Hematopoietic multipotent progenitor cell treated with erythropoietin and hydrocortisone succinate and interleukin-3 and kit ligand, for 15 days (in vitro differentiated cells): ENCODE data around the gene L1TD1.
"Not testable (repeated sequence)": the region's sequence is repeated elsewhere in the genome, so short reads cannot be mapped to it uniquely, and the experiment has no call there.

Source experiments
- DNase-seq: peaks from one replicate; pipeline ENCODE4 v3.0.0-alpha.2; 2015; ENCODE audit warnings: low spot score

The L1TD1 gene

DNA sequence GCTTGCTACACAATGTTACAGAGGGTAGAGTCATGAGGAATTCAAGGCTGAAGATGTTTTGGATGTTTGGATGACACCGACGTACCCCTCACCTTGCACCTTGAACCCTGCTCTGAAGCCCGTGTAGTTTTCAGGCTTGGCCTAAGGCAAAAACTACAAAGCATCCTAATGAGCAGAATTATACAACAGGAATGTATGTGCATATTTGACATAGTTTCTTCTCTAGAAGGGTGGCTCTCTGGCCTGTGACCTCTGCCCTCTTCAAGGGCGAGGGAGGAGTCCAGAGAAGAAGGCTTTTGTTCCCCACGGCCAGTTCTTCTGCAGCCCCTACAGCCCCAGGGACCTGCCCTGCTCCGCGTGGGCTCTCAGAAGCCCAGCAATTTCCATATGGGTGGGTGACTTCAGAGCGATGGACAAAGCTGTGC is 43.3 kb downstream of the L1TD1 start:
- no peak for DNase-seq

DNA sequence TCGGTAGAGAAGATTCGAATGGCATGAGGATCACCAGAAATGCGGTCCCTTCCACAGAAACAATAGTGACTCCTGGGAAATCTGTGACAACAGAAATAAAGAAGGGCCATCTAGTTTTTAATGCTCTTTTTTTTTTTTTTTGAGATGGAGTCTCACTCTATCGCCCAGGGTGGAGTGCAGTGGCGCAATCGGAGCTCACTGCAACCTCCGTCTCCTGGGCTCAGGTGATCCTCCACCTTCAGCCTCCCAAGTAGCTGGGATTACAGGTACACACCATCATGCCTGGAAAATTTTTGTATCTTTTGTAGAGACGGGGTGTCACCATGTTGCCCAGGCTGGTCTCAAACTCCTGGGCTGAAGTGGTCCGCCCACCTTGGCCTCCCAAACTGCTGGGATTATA is 43.9 kb downstream of the L1TD1 start:
- DNase-seq: no peak

DNA sequence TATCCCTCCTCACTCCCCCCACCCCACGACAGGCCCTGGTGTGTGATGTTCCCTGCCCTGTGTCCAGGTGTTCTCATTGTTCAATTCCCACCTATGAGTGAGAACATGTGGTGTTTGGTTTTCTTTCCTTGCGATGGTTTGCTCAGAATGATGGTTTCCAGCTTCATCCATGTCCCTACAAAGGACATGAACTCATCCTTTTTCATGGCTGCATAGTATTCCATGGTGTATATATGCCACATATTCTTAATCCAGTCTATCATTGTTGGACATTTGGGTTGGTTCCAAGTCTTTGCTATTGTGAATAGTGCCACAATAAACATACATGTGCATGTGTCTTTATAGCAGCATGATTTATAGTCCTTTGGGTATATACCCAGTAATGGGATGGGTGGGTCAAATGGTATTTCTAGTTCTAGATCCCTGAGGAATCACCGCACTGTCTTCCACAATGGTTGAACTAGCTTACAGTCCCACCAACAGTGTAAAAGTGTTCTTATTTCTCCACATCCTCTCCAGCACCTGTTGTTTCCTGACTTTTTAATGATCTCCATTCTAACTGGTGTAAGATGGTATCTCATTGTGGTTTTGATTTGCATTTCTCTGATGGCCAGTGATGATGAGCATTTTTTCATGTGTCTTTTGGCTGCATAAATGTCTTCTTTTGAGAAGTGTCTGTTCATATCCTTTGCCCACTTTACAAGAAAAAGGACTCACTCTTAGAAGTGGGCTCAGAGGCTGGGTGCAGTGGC is 45.2 kb downstream of the L1TD1 start:
- not testable (repeated sequence) for DNase-seq

DNA sequence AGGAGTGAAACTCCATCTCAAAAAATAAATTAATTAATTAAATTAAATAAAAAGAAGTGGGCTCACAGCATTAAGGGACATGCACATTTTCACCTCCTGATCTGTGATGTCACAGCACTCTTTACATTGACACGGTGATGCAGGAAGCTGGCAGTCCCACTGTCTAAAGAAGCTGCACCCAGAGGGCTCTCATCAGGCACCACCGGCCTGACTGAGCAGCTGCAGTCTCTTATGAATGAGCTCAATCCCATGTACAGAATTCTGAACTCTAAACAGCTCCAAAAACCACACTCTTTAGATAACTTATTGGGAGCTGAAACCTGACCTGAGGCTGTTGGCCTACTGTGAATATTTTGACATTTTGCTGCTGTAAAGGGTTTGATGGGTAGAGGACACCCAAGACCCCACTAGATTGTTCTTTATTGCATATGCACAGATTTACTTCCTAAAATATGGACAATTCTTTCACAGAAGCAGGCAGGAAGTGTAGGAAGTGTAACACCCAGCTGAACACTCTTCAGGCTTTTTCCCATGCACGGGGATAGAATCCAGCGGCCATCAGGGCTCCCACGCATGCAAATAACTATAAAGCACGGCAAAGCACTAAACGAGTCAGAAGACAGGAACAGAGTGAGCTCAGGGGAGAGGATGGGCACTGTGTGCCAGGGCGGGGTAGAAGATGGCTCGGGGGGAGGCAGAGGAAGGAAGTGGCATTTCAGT is 46.2 kb downstream of the L1TD1 start:
- no peak for DNase-seq

DNA sequence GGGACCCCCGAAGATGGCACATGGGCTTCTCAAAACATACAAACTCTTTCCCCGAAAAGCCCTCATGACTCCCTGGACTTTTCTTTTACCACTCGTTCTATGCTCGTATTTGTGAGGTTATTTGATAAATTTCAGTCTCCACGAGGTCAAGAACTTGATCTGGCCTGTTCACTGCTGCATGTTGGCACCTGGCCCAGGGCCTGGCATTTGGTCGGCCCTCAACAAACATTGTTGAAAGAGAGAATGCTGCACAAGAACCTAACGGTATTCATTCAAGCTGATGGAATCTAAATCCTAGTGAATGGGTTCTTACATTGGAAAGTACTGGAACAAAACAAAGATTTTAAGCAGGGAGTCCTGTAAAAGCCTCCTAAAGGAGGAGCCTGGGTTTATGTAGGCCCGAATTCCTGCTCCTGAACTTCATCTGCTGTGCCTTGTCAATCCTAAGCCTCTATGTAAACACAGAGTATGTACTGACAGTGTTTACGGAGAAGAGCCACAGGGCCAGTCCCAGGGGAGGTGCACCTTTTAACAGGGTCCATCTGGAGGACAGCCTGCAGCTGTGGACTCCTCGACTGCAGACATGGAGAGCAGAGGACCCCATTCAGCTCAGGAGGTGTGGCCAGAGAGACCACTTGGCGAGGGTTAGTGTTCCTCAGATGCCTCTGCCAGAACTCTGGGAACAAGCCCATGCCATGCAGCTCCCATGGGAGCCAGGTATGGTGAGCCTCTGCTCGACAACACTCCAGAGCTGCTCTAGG is 46.9 kb downstream of the L1TD1 start:
- DNase-seq: no peak

DNA sequence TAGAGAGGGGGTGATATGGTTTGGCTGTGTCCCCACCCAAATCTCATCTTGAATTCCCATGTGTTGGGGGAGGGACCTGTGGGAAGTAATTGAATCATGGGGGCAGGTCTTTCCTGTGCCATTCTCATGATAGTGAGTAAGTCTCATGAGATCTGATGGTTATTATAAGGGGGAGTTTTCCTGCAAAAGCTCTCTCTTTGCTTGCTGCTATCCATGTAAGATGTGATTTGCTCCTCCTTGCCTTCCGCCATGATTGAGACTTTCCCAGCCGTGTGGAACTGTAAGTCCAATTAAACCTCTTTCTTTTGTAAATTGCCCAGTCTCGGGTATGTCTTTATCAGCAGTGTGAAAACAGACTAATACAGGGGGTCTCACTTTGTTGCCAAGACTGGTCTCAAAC is 49.7 kb downstream of the L1TD1 start:
- not testable (repeated sequence) for DNase-seq

DNA sequence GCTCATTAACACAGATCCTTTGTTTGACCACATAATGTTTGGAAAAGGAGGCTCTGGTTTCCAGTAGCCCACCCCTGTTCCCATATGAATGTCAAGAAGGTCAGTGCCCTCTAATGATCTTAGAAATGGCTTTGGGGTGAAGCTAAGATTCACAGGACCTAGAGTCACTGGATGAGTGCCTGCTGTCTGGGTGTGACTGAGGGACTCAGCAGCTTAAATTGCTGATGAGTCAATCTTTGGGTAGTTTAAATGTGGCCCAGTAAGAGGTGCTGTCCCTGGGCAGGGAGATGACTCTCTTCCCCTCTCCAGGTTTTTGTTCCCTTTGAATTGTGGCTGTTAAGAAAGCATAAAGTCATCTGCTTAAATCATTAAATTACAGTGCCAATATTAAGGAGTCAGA is 50.6 kb downstream of the L1TD1 start:
- DNase-seq: no peak

DNA sequence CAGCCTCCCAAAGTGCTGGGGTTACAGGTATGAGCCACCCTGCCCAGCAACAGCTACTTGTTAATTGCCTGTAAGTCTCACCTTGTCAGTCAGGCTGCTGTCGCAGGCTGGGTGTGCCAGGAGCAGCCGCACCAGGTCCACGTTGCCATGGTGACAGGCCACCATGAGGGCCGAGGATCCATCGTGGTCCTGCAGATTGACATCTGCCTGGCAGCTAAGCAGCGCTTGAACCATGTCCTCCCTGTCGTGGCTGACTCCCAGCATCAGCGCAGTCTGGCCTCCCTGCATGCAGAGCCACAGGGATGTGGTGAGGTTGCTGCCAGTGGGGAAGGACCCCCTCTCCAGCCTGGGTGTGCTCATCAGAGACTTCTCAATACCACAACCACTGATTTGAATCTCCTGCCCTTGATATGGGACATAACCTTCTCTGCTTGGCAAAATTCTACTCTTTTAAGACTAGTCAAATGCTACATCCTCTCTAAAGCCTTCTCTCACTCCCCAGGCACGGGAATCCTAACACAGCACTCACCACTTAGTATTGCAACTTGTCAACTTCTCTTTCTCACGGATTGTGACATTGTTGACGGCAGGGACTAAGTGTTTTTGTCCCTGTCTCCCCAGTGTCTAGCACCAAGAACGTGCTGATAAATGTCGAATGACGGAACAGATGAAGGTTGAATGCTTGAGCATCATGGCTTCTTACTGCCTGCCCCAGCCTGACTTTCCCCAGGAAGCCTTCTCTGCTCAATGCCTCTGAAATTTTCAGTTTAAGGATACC is 52.9 kb downstream of the L1TD1 start:
- no peak for DNase-seq

DNA sequence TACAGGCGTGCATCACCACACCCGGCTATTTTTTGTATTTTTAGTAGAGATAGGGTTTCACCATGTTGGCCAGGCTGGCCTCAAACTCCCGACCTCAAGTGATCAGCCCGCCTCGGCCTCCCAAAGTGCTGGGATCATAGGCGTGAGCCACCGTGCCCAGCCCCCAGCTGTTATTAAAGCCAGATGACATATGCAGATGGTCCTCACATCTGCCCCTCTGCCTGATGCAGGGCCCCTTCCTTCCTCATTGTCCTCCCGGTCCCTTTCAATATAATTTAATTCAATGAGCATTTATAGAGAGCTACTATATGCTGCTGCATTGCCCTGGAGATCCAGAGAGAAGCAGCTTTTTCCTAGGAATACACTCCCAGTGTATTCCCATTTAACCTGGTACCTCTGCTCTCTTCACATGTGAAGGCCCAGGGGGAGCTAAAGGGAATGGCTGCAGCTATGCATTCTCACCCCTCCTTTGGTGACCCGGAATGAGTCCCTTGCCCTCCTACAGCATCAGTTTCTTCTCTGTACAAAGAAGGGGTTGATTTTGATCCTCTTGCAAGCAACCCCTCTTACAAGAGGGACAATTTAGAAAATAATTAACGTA is 55.6 kb downstream of the L1TD1 start:
- DNase-seq: no peak

DNA sequence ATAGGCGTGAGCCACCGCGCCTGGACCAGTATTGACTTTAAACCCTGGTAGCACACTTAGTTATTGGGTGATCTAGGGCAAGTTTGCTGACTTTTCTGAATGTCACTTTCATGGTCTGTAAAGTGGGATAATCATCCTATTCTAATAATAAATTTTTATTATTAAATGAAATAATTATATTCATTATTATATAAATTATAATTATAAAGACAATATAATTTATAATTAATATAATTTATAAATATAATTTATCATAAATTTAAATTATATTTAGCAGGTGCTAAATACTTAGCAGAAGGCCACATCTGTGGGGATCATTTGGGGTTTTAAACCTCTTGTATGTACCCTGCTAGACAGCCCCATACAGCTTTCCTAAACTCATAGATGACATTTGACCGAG is 64.9 kb downstream of the L1TD1 start:
- DNase-seq: no peak

DNA sequence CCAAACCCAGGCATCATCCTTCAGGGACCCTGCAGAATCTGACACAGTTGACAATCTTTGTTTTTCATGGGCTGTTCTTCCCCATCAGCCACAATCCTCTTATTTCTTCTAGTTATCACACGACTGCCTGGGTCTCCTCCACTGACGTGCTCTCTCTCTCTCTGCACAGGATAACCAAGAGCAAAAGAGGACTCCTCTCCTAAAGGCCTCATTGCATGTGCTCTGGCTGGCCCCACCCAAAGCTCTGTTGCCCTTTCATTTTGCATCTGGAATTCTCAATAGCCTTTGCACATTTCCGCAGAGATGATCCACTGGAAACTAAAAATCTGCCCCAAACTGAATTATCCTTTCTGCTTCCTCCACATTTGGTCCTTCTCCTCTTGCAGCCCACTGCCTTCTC is 66.0 kb downstream of the L1TD1 start:
- DNase-seq: no peak
